Measurements from ENCODE around the gene TUBG2. TPM values are rescaled to one million over a fixed set of nuclear protein-coding genes. Genes with fewer than 3 reads are reported as not detected.

TUBG2 gene
- total RNA-seq, 1 experiment from 2014 or later: 21.3 TPM

GRCh38 chr17:42709561-42709960 is 50.5 kb downstream of the TUBG2 start:
- no peak for DNase-seq (ENCODE audit: unreplicated experiment)
- intact Hi-C loops (cut with micrococcal nuclease): no loop called here
- Mint-ChIP-seq H3K4me3 (ENCODE audit: unreplicated experiment) (no peak overlapping the region), H3K27me3 (ENCODE audit: insufficient read depth, unreplicated experiment) (no peaks in the 10 kb centered on the region), H3K27ac (ENCODE audit: low read depth, unreplicated experiment) (no peak overlapping the region), H3K36me3 (ENCODE audit: insufficient read depth, unreplicated experiment) (peaks cover 96% of the 10 kb centered on the region), H3K4me1 (ENCODE audit: insufficient read depth, unreplicated experiment) (no peaks in the 10 kb centered on the region), H3K9me3 (ENCODE audit: unreplicated experiment) (no peaks in the 10 kb centered on the region)
- BruUV-seq (replicated peaks): no TSS peak
- ChIA-PET CTCF (interaction anchor here (0.6 kb wide), 1 partner anchor 54 kb away, joined by 5 read pairs; no protein-coding TSS in a partner anchor), POLR2A (interaction anchor here (1.0 kb wide), 1 partner anchor 254 kb away, joined by 5 read pairs; the partner anchor contains the start of gene AARSD1)
- TF ChIP-seq CTCF (IDR thresholded peaks at IDR 0.05; ENCODE audit: unreplicated experiment): no peak

Small RNA genes lying within 50 kb of the gene (microRNA-seq; reads per million reads assigned to microRNA genes)
- gene MIR6780A: 0.40 reads per million

Other genes with a start within 250 kb of the TUBG2 start
- gene CAVIN1, start 236.0 kb upstream of the TUBG2 start, total RNA-seq (2022): 137 and 143 TPM in 2 replicates
- 56.0 and 60.5 TPM in 2 replicates for gene ATP6V0A1, start 200.4 kb upstream of the TUBG2 start, total RNA-seq (2022)
- 21.0 and 29.5 TPM in 2 replicates for gene NAGLU, start 123.0 kb upstream of the TUBG2 start, total RNA-seq (2022)
- gene HSD17B1, start 106.4 kb upstream of the TUBG2 start, total RNA-seq (2022): 13.0 and 18.1 TPM in 2 replicates
- gene COASY, start 97.1 kb upstream of the TUBG2 start, total RNA-seq (2022): 82.6 and 89.2 TPM in 2 replicates
- gene MLX, start 92.2 kb upstream of the TUBG2 start, total RNA-seq (2022): 37.3 and 39.6 TPM in 2 replicates
- gene PSMC3IP, start 81.6 kb upstream of the TUBG2 start, total RNA-seq (2022): 10.3 and 12.0 TPM in 2 replicates
- gene RETREG3, start 49.9 kb upstream of the TUBG2 start, total RNA-seq (2022): 45.2 and 46.0 TPM in 2 replicates
- 57.8 and 60.2 TPM in 2 replicates for gene TUBG1, start 49.6 kb upstream of the TUBG2 start, total RNA-seq (2022)
- 12.5 and 12.9 TPM in 2 replicates for gene PLEKHH3, start 17.7 kb downstream of the TUBG2 start, total RNA-seq (2022)
- gene CCR10, start 22.6 kb downstream of the TUBG2 start, total RNA-seq (2022): 0.21 and 0.22 TPM in 2 replicates
- gene CNTNAP1, start 23.2 kb downstream of the TUBG2 start, total RNA-seq (2022): 1.2 and 1.5 TPM in 2 replicates
- gene EZH1, start 85.8 kb downstream of the TUBG2 start, total RNA-seq (2022): 31.1 and 31.7 TPM in 2 replicates
- not detected in 2 replicates for gene RAMP2, start 101.9 kb downstream of the TUBG2 start, total RNA-seq (2022)
- 84.3 and 96.0 TPM in 2 replicates for gene VPS25, start 114.2 kb downstream of the TUBG2 start, total RNA-seq (2022)
- 2.3 and 5.4 TPM in 2 replicates for gene WNK4, start 121.3 kb downstream of the TUBG2 start, total RNA-seq (2022)
- 41.0 and 52.7 TPM in 2 replicates for gene COA3, start 139.4 kb downstream of the TUBG2 start, total RNA-seq (2022)
- not detected in 2 replicates for gene CNTD1, start 139.6 kb downstream of the TUBG2 start, total RNA-seq (2022)
- gene BECN1, start 165.0 kb downstream of the TUBG2 start, total RNA-seq (2022): 78.8 and 81.5 TPM in 2 replicates
- 220 and 232 TPM in 2 replicates for gene PSME3, start 174.1 kb downstream of the TUBG2 start, total RNA-seq (2022)
- 2.6 and 2.9 TPM in 2 replicates for gene AOC2, start 185.3 kb downstream of the TUBG2 start, total RNA-seq (2022)
- 0.44 and 0.71 TPM in 2 replicates for gene AOC3, start 191.9 kb downstream of the TUBG2 start, total RNA-seq (2022)
- not detected in 2 replicates for gene G6PC1, start 241.5 kb downstream of the TUBG2 start, total RNA-seq (2022)